PC-9 (cell line): Measurements from ENCODE around the gene GUK1. TPM values are rescaled to one million over a fixed set of nuclear protein-coding genes. Genes with fewer than 3 reads are reported as not detected.
"Not testable (repeated sequence)": the region's sequence is repeated elsewhere in the genome, so short reads cannot be mapped to it uniquely, and the experiment has no call there.

Experiments used
- BruUV-seq: library from RNA; stranded (reverse); fragments of 400-500 nt; replicated peaks from 2 replicates; lab custom pipeline; 2021; lab: Mats Ljungman, UMichigan
- CTCF ChIA-PET: fragments of 300-600 bp; sonication (Branson Sonifier 250); formaldehyde crosslinking; loops from one replicate; lab custom pipeline; 2022; ENCODE audit warnings: antibody characterized with exemption; lab: Charles Lee
- POLR2A ChIA-PET: fragments of 300-600 bp; sonication (Branson Sonifier 250); formaldehyde crosslinking; loops from one replicate; lab custom pipeline; 2022; ENCODE audit warnings: antibody characterized with exemption; ENCODE audit not compliant: unreplicated experiment; lab: Charles Lee
- DNase-seq, 2 experiments: peaks; one replicate each; pipeline versions ENCODE4 v3.0.0 to v3.0.0-alpha.2; 2015 to 2022; ENCODE audit warnings: mixed read lengths in 1 of 2
- H2AFZ ChIP-seq: fragments of 200-600 bp; sonication (generic); 2 replicates; pipeline ENCODE4 v1.8.1; 2017; ENCODE audit warnings: antibody characterized with exemption
- H3F3A ChIP-seq: fragments of 200-600 bp; sonication (generic); 2 replicates; pipeline ENCODE4 v1.8.1; 2017; ENCODE audit warnings: antibody characterized with exemption, mild to moderate bottlenecking, low read depth; ENCODE audit not compliant: insufficient read depth
- H3K27ac ChIP-seq: fragments of 200-600 bp; sonication (generic); 2 replicates; pipeline ENCODE4 v1.6.1; 2016; ENCODE audit warnings: mixed run types
- H3K27me3 ChIP-seq: fragments of 200-600 bp; sonication (generic); 2 replicates; pipeline ENCODE4 v1.6.1; 2016; ENCODE audit warnings: low read depth, mixed run types; ENCODE audit not compliant: insufficient read depth
- H3K36me3 ChIP-seq: fragments of 200-600 bp; sonication (generic); 2 replicates; pipeline ENCODE4 v1.6.1; 2016; ENCODE audit warnings: low read depth, mixed run types
- H3K4me1 ChIP-seq: fragments of 200-600 bp; sonication (generic); replicated peaks from 2 replicates; pipeline ENCODE4 v1.6.1; 2016; ENCODE audit warnings: mixed run types; ENCODE audit not compliant: insufficient read depth
- H3K4me2 ChIP-seq: fragments of 200-600 bp; sonication (generic); 2 replicates; pipeline ENCODE4 v1.6.1; 2017; ENCODE audit warnings: mixed run types
- H3K4me3 ChIP-seq: fragments of 200-600 bp; sonication (generic); 2 replicates; pipeline ENCODE4 v1.6.1; 2016; ENCODE audit warnings: mixed run types
- H3K79me2 ChIP-seq: fragments of 200-600 bp; sonication (generic); 2 replicates; pipeline ENCODE4 v1.6.1; 2017; ENCODE audit warnings: low read depth, mixed run types
- H3K9me2 ChIP-seq: fragments of 200-600 bp; sonication (generic); 2 replicates; pipeline ENCODE4 v1.8.1; 2017; ENCODE audit warnings: mild to moderate bottlenecking; ENCODE audit not compliant: insufficient read depth
- H3K9me3 ChIP-seq: fragments of 200-600 bp; sonication (generic); 2 replicates; pipeline ENCODE4 v1.8.1; 2016; ENCODE audit warnings: low read depth; ENCODE audit not compliant: insufficient read depth
- H4K20me1 ChIP-seq: fragments of 200-600 bp; sonication (generic); 2 replicates; pipeline ENCODE4 v1.8.1; 2017; ENCODE audit not compliant: insufficient read depth
- CTCF ChIP-seq: fragments of 200-600 bp; sonication (generic); conservative IDR thresholded peaks from 2 replicates; pipeline ENCODE4 v1.6.1; 2017; ENCODE audit warnings: mixed run types, antibody characterized with exemption, mild to moderate bottlenecking, moderate library complexity
- EZH2 ChIP-seq: fragments of 200-600 bp; sonication (generic); IDR thresholded peaks from 2 replicates; pipeline ENCODE4 v1.8.0; 2017; ENCODE audit warnings: antibody characterized with exemption, low read depth
- intact Hi-C: fragments of 100-400 bp; cut with micrococcal nuclease; formaldehyde crosslinking; loops from one replicate; pipeline ENCODE4 v1.10.0; 2022; ENCODE audit not compliant: unreplicated experiment
- total RNA-seq: library from RNA; stranded (reverse); gene quantifications from 2 replicates; pipeline ENCODE4 v1.2.3, GENCODE V29; 2021

Gene GUK1
- total RNA-seq, 1 experiment from 2014 or later = 239 TPM

DNA sequence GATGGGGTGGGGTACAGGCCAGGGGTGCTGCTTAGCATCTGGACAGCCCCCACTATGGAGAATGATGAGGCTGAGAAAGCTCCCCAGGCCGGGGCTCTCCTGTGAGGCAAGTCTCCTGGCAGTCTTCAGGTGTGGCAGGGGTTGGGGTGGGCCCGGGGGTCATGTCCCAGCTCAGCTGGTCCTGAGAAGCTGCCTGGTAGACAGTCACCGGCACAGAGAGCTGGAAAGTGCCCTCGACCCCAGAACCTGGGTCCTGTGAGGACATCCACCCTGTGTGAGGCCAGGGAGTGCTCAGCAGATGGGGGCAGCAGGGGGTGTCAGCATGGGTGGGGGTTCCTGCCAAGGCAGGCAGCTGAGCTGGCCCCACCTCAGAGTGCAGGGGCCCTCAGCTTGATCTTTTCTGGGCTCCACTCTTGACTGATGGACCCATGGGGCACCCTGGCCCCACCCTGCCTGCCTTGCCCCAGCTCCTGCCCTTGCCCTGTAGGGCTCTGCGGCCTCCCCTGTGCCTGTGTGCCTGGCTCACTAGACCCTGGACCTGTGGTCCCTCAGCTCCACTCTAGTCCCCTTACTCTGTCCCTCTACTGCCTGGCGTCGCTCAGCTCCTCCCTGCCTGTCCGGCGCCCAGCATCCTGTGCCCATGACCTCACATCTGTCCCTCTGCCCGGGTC is 31.3 kb downstream of the GUK1 start:
- BruUV-seq = no TSS peak
- Histone ChIP-seq H3F3A (peaks cover 18% of the 10 kb centered on the region), H3K36me3 (no peaks in the 10 kb centered on the region), H3K9me2 (no peaks in the 10 kb centered on the region), H3K4me2 (no peak overlapping the region), H3K27ac (no peak overlapping the region), H3K27me3 (no peaks in the 10 kb centered on the region), H3K9me3 (no peaks in the 10 kb centered on the region), H3K79me2 (0 out of 2 replicates have a peak, but pooled peaks cover 21% of the 10 kb centered on the region), H3K4me1 (peaks cover 6% of the 10 kb centered on the region), H3K4me3 (no peak overlapping the region), H2AFZ (no peak overlapping the region), H4K20me1 (no peaks in the 10 kb centered on the region)
- no peak for TF ChIP-seq EZH2
- TF ChIP-seq CTCF = no peak
- no peak for DNase-seq
- intact Hi-C loops = no loop called here
- POLR2A ChIA-PET = no interaction called here
- CTCF ChIA-PET = no interaction called here

DNA sequence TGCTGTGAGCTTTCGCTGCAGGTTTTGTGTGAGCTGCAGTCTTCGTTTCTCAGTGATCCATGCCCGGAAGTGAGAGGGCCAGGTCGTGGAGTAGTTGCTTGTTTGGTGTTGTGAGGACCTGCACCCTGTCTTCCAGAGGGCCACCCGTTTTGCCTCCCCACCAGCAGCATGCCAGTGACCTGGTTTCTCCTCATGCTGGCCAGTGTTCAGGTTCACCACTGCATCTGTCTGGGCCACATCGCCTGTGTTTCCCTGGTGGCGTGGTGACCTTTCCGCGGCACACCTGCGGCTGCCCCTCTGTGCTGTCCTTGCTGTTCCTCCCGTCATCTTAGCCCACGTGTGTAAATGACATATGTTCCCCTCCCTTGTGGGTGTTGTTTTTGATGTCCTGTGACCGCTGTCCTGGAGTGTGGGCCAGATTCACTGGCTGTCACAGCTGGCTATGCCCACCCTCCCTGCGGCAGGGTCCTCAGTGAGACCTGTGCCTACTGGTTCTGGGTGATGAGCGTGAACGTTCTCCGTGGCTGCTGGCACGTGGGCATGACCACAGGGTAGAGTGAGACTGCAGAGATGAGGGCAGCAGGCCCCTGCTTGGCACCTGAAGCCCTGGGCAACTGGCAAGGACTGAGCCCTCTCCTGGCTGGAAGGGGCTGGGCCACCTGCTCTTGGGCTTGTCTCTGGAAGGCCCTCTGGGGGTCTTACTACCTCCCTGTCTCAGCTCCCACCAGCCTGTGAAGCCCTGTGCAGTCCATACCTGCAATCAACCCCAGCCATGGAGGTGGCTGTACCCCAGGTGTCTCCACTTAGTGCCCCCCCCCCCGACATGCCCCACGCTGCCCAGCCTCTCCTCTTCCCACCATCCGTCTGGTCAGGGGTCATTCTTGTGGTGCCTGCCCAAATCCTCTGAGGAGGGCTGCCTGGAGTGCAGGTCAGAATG is 32.8 kb downstream of the GUK1 start:
- no peaks in the 10 kb centered on the region for H4K20me1 ChIP-seq
- no peak overlapping the region for H3K27ac ChIP-seq
- no TSS peak for BruUV-seq
- H2AFZ ChIP-seq = no peak overlapping the region
- H3K79me2 ChIP-seq = 0 out of 2 replicates have a peak, but pooled peaks cover 10% of the 10 kb centered on the region
- ChIA-PET POLR2A (no interaction called here), CTCF (interaction anchor here (0.5 kb wide), 1 partner anchor 157 kb away, joined by 7 read pairs; no protein-coding TSS in a partner anchor)
- no peaks in the 10 kb centered on the region for H3K27me3 ChIP-seq
- no peak overlapping the region for H3K4me2 ChIP-seq
- H3K4me3 ChIP-seq = no peak overlapping the region
- H3K36me3 ChIP-seq = no peaks in the 10 kb centered on the region
- no peak for DNase-seq
- TF ChIP-seq EZH2 (no peak), CTCF (no peak)
- no peaks in the 10 kb centered on the region for H3K4me1 ChIP-seq
- no peaks in the 10 kb centered on the region for H3K9me3 ChIP-seq
- intact Hi-C loops = no loop called here
- peaks cover 11% of the 10 kb centered on the region for H3F3A ChIP-seq
- no peaks in the 10 kb centered on the region for H3K9me2 ChIP-seq

GRCh38 chr1:228173528-228174481 is 33.7 kb downstream of the GUK1 start:
- POLR2A ChIA-PET, H3K4me3 ChIP-seq, H3K27ac ChIP-seq, H3K9me3 ChIP-seq, BruUV-seq, H3K9me2 ChIP-seq, H3K79me2 ChIP-seq, DNase-seq, H3K4me1 ChIP-seq, H3K27me3 ChIP-seq, H3K36me3 ChIP-seq, H2AFZ ChIP-seq, intact Hi-C loops, H4K20me1 ChIP-seq, H3K4me2 ChIP-seq: not testable (repeated sequence)
- H3F3A ChIP-seq = peaks cover 11% of the 10 kb centered on the region
- CTCF ChIA-PET = interaction anchor here (0.6 kb wide), 1 partner anchor 805 kb away, joined by 6 read pairs; no protein-coding TSS in a partner anchor
